GM12878 (cell line): ENCODE measurements around the gene MYCBPAP. TPM values are rescaled to one million over a fixed set of nuclear protein-coding genes. Genes with fewer than 3 reads are reported as not detected.

Experiments
- BMI1 ChIP-seq: fragments of 450-650 bp; IDR thresholded peaks from 2 replicates; pipeline ENCODE4 v1.6.1; 2016; ENCODE audit warnings: mild to moderate bottlenecking, moderate library complexity, borderline replicate concordance
- CEBPB ChIP-seq, 2 experiments: fragments of 150-350 bp in 1 of 2; IDR thresholded peaks; 2 replicates each; pipeline ENCODE4 v1.6.1; 2012 to 2014; ENCODE audit warnings: low read depth in 2 of 2, low read length in 2 of 2, borderline replicate concordance in 1 of 2, inconsistent platforms in 1 of 2
- CHD1 ChIP-seq: IDR thresholded peaks from 2 replicates; pipeline ENCODE4 v1.6.1; 2012; ENCODE audit warnings: low read depth, low read length, improper control_type of control experiment
- CHD4 ChIP-seq: fragments of 200-600 bp; sonication (generic); IDR thresholded peaks from 2 replicates; pipeline ENCODE4 v1.6.1; 2016; ENCODE audit warnings: mild to moderate bottlenecking
- DPF2 ChIP-seq: fragments of 450-650 bp; IDR thresholded peaks from 2 replicates; pipeline ENCODE4 v1.6.1; 2017; ENCODE audit warnings: mild to moderate bottlenecking
- IKZF1 ChIP-seq: fragments of 450-650 bp; conservative IDR thresholded peaks from 2 replicates; pipeline ENCODE4 v1.6.1; 2017; ENCODE audit warnings: antibody characterized with exemption, mild to moderate bottlenecking
- MEF2A ChIP-seq: IDR thresholded peaks from 2 replicates; pipeline ENCODE4 v1.6.1; 2011; ENCODE audit warnings: low read depth, mild to moderate bottlenecking, low read length, moderate library complexity; ENCODE audit not compliant: insufficient read depth
- MYC ChIP-seq: IDR thresholded peaks from 2 replicates; pipeline ENCODE4 v1.6.1; 2011; ENCODE audit warnings: mild to moderate bottlenecking, low read length, moderate library complexity, inconsistent platforms; ENCODE audit not compliant: insufficient read depth, insufficient replicate concordance, insufficient read length, severe bottlenecking
- NFXL1 ChIP-seq: fragments of 450-650 bp; IDR thresholded peaks from 2 replicates; pipeline ENCODE4 v1.6.1; 2017; ENCODE audit warnings: antibody characterized with exemption, mild to moderate bottlenecking, borderline replicate concordance
- NRF1 ChIP-seq: conservative IDR thresholded peaks from 2 replicates; pipeline ENCODE4 v1.6.1; 2011; ENCODE audit warnings: mild to moderate bottlenecking, low read depth, low read length, improper control_type of control experiment
- POLR2A ChIP-seq: IDR thresholded peaks from 2 replicates; pipeline ENCODE4 v1.6.1; 2011; ENCODE audit warnings: low read depth, mild to moderate bottlenecking, low read length
- RAD21 ChIP-seq: IDR thresholded peaks from 2 replicates; pipeline ENCODE4 v1.6.1; 2011; ENCODE audit warnings: mild to moderate bottlenecking, low read depth, low read length, moderate library complexity; ENCODE audit not compliant: insufficient read depth
- SMARCA5 ChIP-seq: fragments of 450-650 bp; IDR thresholded peaks from 2 replicates; pipeline ENCODE4 v1.6.1; 2017; ENCODE audit warnings: mild to moderate bottlenecking
- SMC3 ChIP-seq: IDR thresholded peaks from 2 replicates; pipeline ENCODE4 v1.6.1; 2011; ENCODE audit warnings: low read length, improper control_type of control experiment, borderline replicate concordance
- TAF1 ChIP-seq: IDR thresholded peaks from 2 replicates; pipeline ENCODE4 v1.6.1; 2011; ENCODE audit warnings: mild to moderate bottlenecking, low read depth, low read length, borderline replicate concordance
- TBL1XR1 ChIP-seq: IDR thresholded peaks from 2 replicates; pipeline ENCODE4 v1.6.1; 2012; ENCODE audit warnings: low read depth, low read length, improper control_type of control experiment
- TCF12 ChIP-seq: IDR thresholded peaks from 2 replicates; pipeline ENCODE4 v1.6.1; 2011; ENCODE audit warnings: low read depth, mild to moderate bottlenecking, low read length
- YY1 ChIP-seq: IDR thresholded peaks from 2 replicates; pipeline ENCODE4 v1.6.1; 2011; ENCODE audit warnings: low read depth, mild to moderate bottlenecking, low read length
- ZBTB33 ChIP-seq: fragments of 450-650 bp; IDR thresholded peaks from 2 replicates; pipeline ENCODE4 v1.6.1; 2017; ENCODE audit warnings: mild to moderate bottlenecking
- ZNF217 ChIP-seq: fragments of 450-650 bp; IDR thresholded peaks from 2 replicates; pipeline ENCODE4 v1.6.1; 2017; ENCODE audit warnings: antibody characterized with exemption, mild to moderate bottlenecking
- polyA plus RNA-seq, 11 experiments: library from polyadenylated mRNA; depleted of rRNA in 4 of 11; unstranded in 6 of 11; stranded (reverse) in 5 of 11; fragments of >200 nt; fragmentation: Nextera tagmentation in 4 of 11; fragmentation: Illumina TruSeq in 1 of 11; extraction: Ambion mirVana in 4 of 11; extraction: Trizol in 1 of 11; gene quantifications; 1 replicate in 1 of 11; 2 replicates in 10 of 11; pipeline versions ENCODE4 v1.2.1 to v1.2.3, GENCODE V29; 2011 to 2016; ENCODE audit warnings: inconsistent platforms in 2 of 11, missing spikeins in 2 of 11, low read depth in 1 of 11
- total RNA-seq, 4 experiments: library from RNA; depleted of rRNA in 3 of 4; stranded (reverse); fragments of >200 nt in 3 of 4; fragmentation: Illumina TruSeq in 1 of 4; extraction: Trizol in 1 of 4; gene quantifications; 2 replicates each; pipeline versions ENCODE4 v1.2.1 to v1.2.3, GENCODE V29; 2013 to 2021
- TF ChIP-seq, protein P1 (sequence below): fragments of 450-650 bp; IDR thresholded peaks from 2 replicates; pipeline ENCODE4 v1.6.1; 2017; ENCODE audit warnings: borderline replicate concordance
- TF ChIP-seq, protein P2 (sequence below): IDR thresholded peaks from 2 replicates; pipeline ENCODE4 v1.6.1; 2012; ENCODE audit warnings: low read depth, low read length, improper control_type of control experiment
- TF ChIP-seq, protein P3 (sequence below), 3 experiments: IDR thresholded peaks in 2 of 3; conservative IDR thresholded peaks in 1 of 3; 2 replicates each; pipeline ENCODE4 v1.5.1; 2011; ENCODE audit warnings: low read depth in 3 of 3, low read length in 3 of 3, mild to moderate bottlenecking in 3 of 3, control low read depth in 2 of 3, moderate library complexity in 2 of 3, inconsistent platforms in 1 of 3, mixed read lengths in 1 of 3; ENCODE audit not compliant: control insufficient read depth in 2 of 3, insufficient read depth in 1 of 3; ENCODE audit errors: extremely low read depth in 1 of 3
- TF ChIP-seq, protein P4 (sequence below): IDR thresholded peaks from 2 replicates; pipeline ENCODE4 v1.6.1; 2012; ENCODE audit warnings: low read depth, low read length, improper control_type of control experiment

MYCBPAP gene
- total and polyA plus RNA-seq, 10 of the 15 experiments (the other 5 are each of a cell fraction or from before 2014, with no cell fraction given), result 0.23 to 2.7 (median 1.5) TPM

DNA sequence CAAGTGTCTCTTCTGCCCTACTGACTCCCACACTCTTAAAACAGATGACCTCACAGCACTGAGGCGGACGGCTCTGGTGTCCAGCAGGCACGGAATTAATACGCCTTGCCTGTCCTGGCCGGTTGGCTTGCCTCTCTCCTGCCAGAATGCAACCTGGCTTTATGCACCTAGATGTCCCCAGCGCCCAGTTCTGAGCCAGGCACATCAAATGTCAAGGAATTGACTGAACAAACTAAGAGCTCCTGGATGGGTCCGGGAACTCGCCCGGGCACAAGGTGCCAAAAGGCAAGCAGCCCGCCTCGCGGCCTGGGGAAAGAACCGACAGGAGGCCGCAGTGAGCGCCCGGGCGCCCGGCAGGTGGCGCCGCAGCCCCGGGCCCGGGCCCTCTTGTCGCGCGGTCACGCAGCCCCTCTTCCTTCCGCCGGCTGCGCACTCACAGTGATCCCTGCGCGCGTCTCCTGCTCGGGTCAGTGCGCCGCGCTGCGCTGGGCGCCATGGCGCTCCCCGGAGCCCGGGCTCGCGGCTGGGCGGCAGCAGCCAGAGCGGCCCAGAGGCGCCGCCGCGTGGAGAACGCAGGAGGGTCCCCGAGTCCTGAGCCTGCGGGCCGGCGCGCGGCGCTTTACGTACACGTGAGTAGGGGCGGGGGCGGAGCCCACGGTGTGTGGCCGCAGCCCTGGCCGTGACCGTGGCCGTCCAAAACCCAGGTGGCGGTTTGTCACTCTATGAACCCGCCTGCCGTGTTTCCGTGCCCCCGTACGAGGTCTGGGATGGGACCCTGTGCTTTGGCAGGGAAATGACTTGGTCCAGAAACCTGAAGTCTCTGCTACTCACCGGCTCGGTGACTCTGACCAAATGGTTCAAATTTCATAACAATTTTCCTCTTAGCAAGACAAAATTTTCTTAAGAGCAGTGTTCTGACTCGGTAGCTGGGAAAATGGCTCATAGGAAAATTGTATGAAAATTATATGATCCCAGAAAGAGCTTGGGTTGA lies 29.6 kb upstream of the MYCBPAP start, which contains the start of gene RSAD1 (continued):
- TF ChIP-seq, protein P1, sequence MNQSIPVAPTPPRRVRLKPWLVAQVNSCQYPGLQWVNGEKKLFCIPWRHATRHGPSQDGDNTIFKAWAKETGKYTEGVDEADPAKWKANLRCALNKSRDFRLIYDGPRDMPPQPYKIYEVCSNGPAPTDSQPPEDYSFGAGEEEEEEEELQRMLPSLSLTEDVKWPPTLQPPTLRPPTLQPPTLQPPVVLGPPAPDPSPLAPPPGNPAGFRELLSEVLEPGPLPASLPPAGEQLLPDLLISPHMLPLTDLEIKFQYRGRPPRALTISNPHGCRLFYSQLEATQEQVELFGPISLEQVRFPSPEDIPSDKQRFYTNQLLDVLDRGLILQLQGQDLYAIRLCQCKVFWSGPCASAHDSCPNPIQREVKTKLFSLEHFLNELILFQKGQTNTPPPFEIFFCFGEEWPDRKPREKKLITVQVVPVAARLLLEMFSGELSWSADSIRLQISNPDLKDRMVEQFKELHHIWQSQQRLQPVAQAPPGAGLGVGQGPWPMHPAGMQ, result no peak
- TF ChIP-seq TCF12, result peak; percentile 68
- TF ChIP-seq IKZF1, result peak; percentile 95
- TF ChIP-seq NRF1, result peak; percentile 45
- TF ChIP-seq POLR2A, result peak; percentile 96
- TF ChIP-seq, protein P2, sequence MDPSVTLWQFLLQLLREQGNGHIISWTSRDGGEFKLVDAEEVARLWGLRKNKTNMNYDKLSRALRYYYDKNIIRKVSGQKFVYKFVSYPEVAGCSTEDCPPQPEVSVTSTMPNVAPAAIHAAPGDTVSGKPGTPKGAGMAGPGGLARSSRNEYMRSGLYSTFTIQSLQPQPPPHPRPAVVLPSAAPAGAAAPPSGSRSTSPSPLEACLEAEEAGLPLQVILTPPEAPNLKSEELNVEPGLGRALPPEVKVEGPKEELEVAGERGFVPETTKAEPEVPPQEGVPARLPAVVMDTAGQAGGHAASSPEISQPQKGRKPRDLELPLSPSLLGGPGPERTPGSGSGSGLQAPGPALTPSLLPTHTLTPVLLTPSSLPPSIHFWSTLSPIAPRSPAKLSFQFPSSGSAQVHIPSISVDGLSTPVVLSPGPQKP, result peak; percentile 71
- TF ChIP-seq, protein P3, sequence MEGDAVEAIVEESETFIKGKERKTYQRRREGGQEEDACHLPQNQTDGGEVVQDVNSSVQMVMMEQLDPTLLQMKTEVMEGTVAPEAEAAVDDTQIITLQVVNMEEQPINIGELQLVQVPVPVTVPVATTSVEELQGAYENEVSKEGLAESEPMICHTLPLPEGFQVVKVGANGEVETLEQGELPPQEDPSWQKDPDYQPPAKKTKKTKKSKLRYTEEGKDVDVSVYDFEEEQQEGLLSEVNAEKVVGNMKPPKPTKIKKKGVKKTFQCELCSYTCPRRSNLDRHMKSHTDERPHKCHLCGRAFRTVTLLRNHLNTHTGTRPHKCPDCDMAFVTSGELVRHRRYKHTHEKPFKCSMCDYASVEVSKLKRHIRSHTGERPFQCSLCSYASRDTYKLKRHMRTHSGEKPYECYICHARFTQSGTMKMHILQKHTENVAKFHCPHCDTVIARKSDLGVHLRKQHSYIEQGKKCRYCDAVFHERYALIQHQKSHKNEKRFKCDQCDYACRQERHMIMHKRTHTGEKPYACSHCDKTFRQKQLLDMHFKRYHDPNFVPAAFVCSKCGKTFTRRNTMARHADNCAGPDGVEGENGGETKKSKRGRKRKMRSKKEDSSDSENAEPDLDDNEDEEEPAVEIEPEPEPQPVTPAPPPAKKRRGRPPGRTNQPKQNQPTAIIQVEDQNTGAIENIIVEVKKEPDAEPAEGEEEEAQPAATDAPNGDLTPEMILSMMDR (IDR thresholded peaks at IDR 0.05 in 2 of 3, conservative IDR thresholded peaks at IDR 0.05 in 1 of 3; ENCODE audit: control insufficient read depth in 2 of 3, extremely low read depth in 1 of 3, insufficient read depth in 1 of 3, low read depth in 3 of 3, low read length in 3 of 3), result peak; percentile 71 to 87 (median 73)
- no peak for TF ChIP-seq CEBPB (IDR thresholded peaks at IDR 0.05; ENCODE audit: borderline replicate concordance in 1 of 2, low read depth in 2 of 2, low read length in 2 of 2)
- no peak for TF ChIP-seq ZBTB33
- TF ChIP-seq DPF2, result peak; percentile 91
- TF ChIP-seq RAD21, result peak; percentile 54
- TF ChIP-seq, protein P4, sequence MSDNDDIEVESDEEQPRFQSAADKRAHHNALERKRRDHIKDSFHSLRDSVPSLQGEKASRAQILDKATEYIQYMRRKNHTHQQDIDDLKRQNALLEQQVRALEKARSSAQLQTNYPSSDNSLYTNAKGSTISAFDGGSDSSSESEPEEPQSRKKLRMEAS, result peak; percentile 89
- peak; percentile 29 for TF ChIP-seq SMC3
- TF ChIP-seq CHD4, result no peak
- peak; percentile 77 for TF ChIP-seq ZNF217
- no peak; the same call in 1 of the 2 replicates for TF ChIP-seq TBL1XR1
- TF ChIP-seq CHD1, result no peak
- peak; percentile 68; the same call in 1 of the 2 replicates for TF ChIP-seq NFXL1
- peak; percentile 65 for TF ChIP-seq MYC
- TF ChIP-seq TAF1, result peak; percentile 77
- peak; percentile 99 for TF ChIP-seq SMARCA5
- no peak for TF ChIP-seq BMI1
- TF ChIP-seq MEF2A, result 0 out of 2 replicates have a peak, but pooled peaks have one; percentile 47
- TF ChIP-seq YY1, result peak; percentile 95
